SH-SY5Y (cell line): Measurements from ENCODE around the gene CRYBB2.

ENCODE experiments used
- GATA2 ChIP-seq: IDR thresholded peaks from 2 replicates; pipeline ENCODE4 v1.6.1; 2011; ENCODE audit warnings: mild to moderate bottlenecking, low read depth, low read length
- GATA3 ChIP-seq: IDR thresholded peaks from 2 replicates; pipeline ENCODE4 v1.6.1; 2011; ENCODE audit warnings: low read depth, mild to moderate bottlenecking, low read length, moderate library complexity

GRCh38 chr22:25182131-25183110 is 37.0 kb upstream of the CRYBB2 start:
- TF ChIP-seq GATA3 (no peak), GATA2 (no peak)
